Posterior vena cava (tissue), 2 donors: ENCODE data around the gene BCO2. TPM values are rescaled to one million over a fixed set of nuclear protein-coding genes. Genes with fewer than 3 reads are reported as not detected.

Experiments
- DNase-seq: peaks from one replicate; pipeline ENCODE4 v3.0.0-alpha.2; 2020; ENCODE audit warnings: low spot score
- intact Hi-C, 2 donors: fragments of 100-400 bp; cut with DNase I; formaldehyde crosslinking; loops; one replicate each; pipeline versions ENCODE4 v1.14.1 to v1.14.2; 2022 to 2023
- total RNA-seq, 2 donors: library from RNA; stranded (reverse); fragmentation: NEBNext Ultra II Directional; extraction: Animal tissue kit (Norgen Biotek cat#: 25700); gene quantifications; one replicate each; pipeline ENCODE4 v1.2.1, GENCODE V29; 2021
- donor health status: DM: yes; HTN: yes; CAD: no.
- donor health status: DM: yes; HTN: yes; CAD: no.

Gene BCO2
- total RNA-seq, 2 donors from 2014 or later = 3.8 TPM

DNA sequence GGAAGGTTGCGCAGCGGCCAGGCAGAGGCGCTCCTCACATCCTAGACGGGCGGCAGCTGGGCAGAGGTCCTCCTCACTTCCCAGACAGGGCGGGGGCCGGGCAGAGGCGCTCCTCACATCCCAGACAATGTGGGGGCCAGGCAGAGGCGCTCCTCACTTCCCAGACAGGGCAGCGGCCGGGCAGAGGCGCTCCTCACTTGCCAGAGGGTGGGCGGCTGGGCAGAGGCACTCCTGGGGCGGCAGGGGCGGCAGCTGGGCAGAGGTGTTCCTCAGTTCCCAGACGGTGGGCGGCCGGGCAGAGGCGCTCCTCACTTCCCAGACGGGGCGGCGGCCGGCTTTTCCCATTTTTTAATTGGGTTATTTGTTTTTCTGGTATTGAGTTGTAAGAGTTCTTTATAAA, 30.8 kb downstream of the BCO2 start:
- intact Hi-C loops = no loop called here
- no peak for DNase-seq

DNA sequence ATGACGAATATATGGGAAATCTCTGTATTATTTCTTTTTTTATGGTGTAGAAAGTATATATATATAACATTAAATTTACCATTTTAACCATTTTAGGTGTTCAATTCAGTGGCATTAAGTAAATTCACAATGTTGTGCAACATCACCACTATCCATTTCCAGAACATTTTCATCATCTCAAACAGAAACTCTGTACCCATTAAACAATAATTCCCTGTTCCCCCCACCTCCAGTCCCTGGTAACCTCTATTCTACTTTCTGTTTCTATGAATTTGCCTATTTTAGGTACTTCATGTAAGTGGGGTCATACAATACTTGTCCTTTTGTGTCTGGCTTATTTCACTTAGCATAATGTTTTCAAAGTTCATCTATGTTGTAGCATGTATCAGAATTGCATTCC, 35.6 kb downstream of the BCO2 start:
- no peak for DNase-seq
- intact Hi-C loops = loop anchor here in 1 of 2 donors (10.0 kb wide), 1 partner anchor 1084 kb away; no protein-coding TSS in a partner anchor

DNA sequence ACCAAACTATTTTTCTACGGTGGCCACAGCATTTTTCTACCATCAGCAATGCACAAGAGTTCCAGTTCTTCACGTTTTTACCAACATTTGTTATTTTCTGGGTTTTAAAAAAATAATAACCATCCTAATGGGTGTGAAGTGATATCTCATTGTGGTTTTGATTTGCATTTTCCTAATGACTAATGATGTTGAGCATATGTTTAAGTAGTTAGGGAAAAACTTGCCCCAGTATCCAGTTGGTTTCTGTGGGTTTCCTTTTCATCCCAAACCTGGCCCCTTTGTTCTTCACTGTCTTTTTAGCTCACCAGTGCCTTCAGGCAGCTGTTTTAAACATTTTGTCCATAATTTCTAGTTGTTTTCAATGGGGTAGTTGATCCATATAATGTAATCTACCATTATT, 36.2 kb downstream of the BCO2 start:
- no peak for DNase-seq
- intact Hi-C loops = loop anchor here in 1 of 2 donors (10.0 kb wide), 1 partner anchor 1083 kb away; no protein-coding TSS in a partner anchor

DNA sequence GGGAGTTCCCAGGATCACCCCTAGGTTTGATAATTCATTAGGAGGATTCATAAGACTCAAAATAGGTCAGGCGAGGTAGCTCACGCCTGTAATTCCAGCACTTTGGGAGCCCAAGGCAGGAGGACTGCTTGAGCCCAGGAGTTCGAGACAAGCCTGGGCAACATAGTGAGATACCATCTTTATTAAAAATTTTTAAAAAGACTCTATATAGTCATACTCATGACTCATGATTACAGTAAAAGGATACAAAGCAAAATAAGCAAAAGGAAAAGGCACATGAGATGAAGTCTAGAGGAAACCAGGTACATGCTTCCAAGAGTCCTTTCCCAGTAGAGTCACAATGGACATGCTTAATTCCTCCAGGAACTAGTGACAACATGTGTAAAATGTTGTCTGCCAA, 37.0 kb downstream of the BCO2 start:
- no peak for DNase-seq
- intact Hi-C loops = loop anchor here in 1 of 2 donors (10.0 kb wide), 1 partner anchor 1083 kb away; no protein-coding TSS in a partner anchor

DNA sequence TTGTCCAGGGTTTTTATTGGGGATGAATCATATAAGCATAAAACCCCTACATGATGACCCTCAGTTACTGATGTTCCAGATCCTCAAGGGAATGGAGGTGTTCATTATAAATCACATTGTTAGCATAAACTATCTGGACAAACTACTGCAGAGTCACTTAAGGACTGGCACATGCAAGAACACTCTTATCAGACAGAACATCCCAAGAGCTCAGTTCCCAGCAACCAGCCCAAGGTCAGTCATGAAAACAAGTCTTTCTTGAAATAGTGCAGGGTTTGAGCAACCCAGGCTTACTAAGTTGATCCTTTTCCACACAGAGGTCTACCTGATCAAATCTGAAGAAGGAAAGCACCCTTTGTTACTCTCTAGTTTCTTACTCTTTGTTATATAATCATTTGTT, 37.4 kb downstream of the BCO2 start:
- DNase-seq = no peak
- intact Hi-C loops = loop anchor here in 1 of 2 donors (10.0 kb wide), 1 partner anchor 1082 kb away; no protein-coding TSS in a partner anchor

DNA sequence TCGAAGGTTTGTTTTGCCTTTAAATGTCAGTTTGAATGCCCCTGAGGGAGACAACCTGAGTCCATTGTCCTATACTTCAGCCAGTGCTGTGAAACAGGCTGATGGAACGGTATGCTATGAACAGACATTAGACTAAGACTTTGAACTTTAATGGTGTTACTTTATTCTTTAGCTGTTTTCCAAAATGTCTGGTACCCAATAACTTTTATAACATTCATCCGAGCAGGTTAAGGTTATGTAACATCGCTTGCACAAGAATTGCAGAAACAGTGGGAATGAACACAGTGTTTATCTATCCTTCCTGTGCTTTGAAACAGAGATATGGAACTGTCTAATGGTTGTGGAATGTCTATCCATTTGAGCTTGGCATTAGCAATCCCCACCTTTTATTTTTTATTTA, 38.4 kb downstream of the BCO2 start:
- intact Hi-C loops = loop anchor here in 1 of 2 donors (10.0 kb wide), 1 partner anchor 1081 kb away; no protein-coding TSS in a partner anchor
- DNase-seq = no peak

DNA sequence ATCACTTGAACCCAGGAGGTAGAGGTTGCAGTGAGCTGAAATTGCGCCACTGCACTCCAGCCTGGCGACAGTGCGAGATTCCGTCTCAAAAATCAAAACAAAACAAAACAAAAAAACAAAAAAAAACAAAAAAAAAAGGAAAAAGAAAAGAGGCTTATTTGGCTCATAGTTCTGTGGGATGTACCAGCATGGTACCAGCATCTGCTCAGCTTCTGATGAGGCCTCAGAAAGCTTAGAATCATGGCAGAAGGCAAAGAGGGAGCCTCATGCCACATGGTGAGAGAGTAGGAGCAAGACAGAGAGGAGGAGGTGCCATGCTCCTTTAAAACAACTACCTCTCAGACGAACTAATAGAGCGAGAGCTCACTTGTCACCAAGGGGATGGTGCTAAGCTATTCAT, 40.3 kb downstream of the BCO2 start:
- no peak for DNase-seq
- intact Hi-C loops = loop anchor here (5.0 to 10.0 kb wide), 2 partner anchors 1079 to 1267 kb away; no protein-coding TSS in a partner anchor

DNA sequence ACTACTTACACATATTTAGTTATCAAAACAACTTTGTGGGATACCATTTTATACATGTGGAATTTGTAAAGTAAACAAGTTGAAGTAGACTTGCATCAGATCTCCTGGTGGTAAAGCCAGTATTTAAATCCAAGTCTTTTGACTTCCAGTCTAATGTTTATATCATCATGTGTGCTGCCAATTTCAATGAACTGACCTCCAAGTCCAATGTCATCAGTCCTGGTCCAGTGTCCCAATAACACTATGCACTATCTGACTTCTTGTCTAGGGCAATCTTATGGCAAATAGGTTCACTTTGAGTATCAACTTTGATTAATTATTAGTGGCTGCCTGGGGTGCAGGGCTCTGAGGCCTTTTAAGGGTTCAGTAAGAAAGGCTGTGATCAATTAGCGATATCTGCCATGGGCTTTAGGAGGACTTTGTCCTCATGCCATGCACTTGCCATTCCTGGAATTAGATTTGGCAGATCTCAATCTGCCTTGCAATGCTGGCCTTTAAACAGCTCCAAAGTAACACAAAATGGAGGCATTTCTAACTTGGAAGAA, 41.3 kb downstream of the BCO2 start:
- intact Hi-C loops = loop anchor here (5.0 to 10.0 kb wide), 2 partner anchors 1078 to 1266 kb away; no protein-coding TSS in a partner anchor

DNA sequence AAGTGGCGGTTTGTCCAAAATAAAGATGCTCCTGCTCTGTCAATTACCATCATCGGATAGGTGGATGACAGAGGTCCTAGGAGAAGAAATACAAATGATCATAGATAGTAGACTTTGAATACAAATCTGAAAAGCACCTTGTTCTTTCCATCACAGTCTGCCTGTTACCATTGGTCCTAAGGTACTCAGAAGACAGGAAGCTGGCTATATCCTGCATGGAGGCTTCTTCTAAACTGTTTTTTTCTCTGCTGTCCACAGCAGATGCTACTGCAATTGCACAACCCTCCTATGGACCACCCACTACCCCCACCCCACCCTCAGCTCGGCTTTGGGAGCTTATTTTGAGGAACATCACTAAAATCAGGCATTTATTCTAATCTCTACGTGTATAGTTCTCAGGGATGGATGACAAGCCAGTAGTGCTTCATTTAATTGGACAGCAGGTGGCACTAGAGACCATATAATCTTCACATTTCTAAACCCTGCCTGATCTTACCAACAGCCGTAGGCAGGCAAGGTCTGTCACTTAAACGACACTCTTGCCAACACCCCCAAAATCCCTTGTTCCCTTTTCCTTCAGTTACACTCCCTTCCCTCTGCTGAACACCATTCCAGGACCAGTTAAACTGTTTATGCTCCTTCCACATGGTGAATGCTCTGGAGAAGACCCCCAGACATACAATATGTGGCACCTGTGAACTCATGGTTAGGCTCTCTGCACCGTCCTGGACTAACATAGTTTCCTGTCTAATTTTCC, 44.3 kb downstream of the BCO2 start:
- no peak for DNase-seq
- intact Hi-C loops = loop anchor here (2.0 to 10.0 kb wide), 4 partner anchors 61 to 1263 kb away; no protein-coding TSS in a partner anchor

More for the DNA sequence above, 41.3 kb downstream of the BCO2 start:
- no peak for DNase-seq

DNA sequence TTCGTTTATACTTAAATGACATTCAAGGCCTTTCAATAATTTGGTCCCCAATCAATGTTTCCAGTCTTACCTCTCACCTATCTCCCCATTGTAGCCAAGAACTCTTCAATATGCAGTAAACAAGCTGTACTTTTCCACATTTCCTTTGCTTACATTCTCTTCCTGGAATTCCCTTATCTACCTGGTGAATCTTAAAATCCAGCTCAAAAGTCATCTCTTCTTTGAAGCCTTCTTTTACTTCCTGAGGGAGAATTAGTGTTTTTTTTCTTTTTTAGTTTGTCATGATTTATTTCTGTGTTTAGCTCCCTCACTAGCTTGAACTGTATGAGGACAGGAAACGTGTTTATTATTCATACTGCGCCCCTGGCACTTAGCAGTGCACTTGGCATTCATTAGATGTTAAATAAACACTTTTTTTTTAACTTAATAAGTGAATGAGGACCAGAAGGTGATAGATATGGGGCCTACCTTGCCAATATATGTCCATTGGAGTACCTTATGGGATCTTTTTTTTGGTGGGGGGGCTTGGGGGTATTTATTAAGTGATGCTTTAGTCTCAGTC, 46.0 kb downstream of the BCO2 start:
- no peak for DNase-seq
- intact Hi-C loops = loop anchor here in 1 of 2 donors (5.0 kb wide), 1 partner anchor 61 kb away; no protein-coding TSS in a partner anchor

DNA sequence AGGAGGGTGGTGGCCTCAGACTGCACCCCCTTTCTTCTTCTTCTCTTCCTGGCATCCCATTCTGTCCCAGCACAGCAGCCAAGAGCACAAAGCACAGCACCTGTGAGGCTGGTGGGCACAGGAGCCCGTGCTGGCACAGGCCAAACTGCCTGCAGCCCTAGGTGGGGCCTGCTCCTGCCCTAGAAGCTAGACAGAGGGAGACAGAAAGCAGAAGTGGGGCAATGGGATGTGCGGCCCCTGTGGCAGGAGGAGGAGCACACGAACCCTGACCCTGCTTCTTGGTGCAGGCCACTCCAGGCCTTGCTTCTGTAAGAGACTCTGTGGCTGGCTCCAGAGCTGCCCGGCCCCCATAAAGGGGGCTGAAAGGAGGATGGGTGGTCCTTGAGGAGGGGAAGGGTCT, 47.0 kb downstream of the BCO2 start:
- intact Hi-C loops = loop anchor here in 1 of 2 donors (5.0 kb wide), 1 partner anchor 60 kb away; no protein-coding TSS in a partner anchor
- no peak for DNase-seq

DNA sequence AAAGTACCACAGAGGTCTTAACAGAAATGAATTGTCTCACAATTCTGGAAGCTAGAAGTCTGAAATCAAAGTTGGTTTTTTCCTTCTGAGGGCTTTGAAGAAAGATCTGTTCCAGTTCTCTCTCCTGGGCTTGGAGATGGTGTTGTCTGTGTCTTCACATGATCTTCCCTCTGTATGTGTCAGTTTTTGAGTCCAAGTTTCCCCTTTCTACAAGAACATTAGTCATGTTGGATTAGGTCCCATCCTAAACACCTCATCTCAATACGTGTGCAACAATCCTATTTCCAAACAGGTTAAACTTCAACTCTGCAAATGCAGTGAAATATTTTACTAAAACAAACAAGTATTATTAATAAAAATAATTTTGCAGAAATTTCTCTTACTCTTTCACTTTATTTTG, 47.8 kb downstream of the BCO2 start:
- intact Hi-C loops = loop anchor here in 1 of 2 donors (5.0 kb wide), 1 partner anchor 59 kb away; no protein-coding TSS in a partner anchor

DNA sequence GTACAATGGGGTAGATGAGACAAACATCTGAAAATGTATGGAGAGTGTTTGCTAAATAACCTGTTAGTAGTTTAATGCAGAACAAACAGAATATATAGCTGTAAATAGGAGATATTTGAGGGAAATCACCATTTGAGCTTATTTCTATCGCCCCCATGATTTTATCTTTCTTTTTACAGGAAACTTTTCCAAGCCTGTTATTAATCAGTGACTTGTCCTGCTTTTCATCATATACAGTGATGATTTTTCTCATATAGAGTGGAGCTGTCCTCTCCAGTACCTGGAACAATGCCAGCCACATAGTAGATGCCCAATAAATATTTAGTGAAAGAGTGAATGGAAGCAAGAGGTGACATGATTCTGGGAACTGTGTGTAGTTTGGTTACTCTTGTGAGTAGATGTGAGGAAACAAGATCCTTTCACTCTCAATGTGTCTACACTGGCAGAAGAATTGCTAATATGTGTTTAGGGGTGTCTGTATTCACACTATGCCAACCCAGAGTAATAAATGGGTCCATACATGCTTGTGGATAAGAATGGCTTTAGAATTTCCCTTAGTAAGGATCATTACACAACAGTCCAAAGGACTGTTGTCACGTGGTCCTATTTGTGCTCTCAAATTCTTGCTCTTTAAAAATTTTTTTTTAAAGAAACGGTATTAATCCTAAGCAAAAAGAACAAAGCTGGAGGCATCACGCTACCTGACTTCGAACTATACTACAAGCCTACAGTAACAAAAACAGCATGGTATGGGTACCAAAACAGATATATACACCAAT, 48.6 kb downstream of the BCO2 start:
- intact Hi-C loops = loop anchor here in 1 of 2 donors (5.0 kb wide), 1 partner anchor 58 kb away; no protein-coding TSS in a partner anchor
- DNase-seq = no peak

More for the DNA sequence above, 47.8 kb downstream of the BCO2 start:
- no peak for DNase-seq

DNA sequence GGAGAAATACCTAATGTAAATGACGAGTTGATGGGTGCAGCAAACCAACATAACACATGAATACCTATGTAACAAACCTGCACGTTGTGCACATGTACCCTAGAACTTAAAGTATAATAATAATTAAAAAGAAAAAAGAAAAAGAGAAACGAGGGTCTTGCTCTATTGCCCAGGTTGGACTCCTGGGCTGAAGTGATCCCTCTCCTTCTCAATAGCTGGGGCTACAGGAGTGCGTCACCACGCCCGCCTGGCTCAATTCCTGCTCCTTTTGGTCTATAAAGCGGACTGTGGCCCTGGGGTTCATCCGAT, 50.4 kb downstream of the BCO2 start:
- DNase-seq = no peak
- intact Hi-C loops = no loop called here

DNA sequence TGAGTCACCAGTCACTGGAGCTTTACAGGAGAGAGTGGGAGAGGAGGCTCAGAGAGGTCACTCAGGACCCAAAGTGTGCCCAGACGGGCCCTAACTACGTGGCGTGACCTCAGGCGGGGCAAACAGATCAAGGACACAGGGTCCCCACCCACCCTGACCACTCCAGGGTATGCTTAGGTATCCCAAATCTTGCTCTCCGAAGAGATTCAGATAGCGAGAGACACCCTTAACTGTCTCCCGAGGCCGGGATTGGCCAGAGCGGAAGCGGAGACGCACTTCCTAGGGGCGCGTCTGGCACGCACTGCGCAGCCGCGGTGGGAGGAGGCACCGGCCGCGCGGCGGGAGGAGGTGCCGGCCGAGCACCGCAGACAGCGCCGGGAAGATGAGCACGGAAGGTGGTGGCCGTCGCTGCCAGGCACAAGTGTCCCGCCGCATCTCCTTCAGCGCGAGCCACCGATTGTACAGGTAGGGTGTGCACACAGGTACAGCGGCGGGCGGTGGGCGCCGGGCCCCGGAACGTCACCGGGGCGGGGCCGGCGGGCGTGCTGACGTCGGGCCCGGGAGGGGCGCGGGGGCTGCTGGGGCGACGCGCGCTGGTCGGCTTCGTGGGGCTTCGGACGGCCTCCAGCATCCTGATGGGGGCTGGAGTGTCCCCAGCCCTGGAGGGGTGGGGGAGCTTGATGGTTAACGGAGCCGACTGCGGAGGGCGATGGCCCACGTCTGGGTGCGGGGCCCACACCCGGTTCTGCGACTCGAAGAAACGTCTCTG, 50.9 kb downstream of the BCO2 start, which contains the start of gene PTS:
PTS (plus strand) TSS at position 367 of the 769 bp plus-strand sequence; CDS start at position 383, 16 bp downstream.
- DNase-seq = peak; percentile 97
- intact Hi-C loops = no loop called here

DNA sequence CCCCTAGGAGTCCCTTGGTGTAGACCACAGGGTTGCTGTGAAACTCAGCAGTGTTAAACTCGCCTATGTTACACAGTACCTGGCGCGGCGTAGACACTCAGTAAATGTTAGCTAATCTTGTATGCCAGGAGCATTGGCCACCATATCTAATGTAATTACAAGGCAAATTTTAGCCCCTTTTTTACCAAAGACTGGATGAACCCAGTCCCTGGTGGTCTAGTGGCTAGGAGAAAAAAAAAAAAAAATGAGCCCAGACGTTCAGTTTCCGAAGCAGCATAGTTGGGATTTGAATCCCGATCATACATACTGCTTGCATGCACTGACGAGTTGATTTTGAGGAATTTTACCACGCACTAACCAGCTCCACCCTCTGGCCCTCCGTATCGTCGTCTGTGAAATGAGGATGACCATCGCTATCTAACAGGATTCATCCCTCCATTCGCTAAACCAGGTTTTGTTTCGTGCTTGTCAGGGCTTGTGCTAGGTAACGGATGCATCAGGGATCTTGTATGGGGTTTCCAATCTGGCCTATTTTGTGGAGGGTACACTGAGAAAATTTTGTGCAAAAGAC, 51.6 kb downstream of the BCO2 start:
- intact Hi-C loops = no loop called here
- DNase-seq = no peak

DNA sequence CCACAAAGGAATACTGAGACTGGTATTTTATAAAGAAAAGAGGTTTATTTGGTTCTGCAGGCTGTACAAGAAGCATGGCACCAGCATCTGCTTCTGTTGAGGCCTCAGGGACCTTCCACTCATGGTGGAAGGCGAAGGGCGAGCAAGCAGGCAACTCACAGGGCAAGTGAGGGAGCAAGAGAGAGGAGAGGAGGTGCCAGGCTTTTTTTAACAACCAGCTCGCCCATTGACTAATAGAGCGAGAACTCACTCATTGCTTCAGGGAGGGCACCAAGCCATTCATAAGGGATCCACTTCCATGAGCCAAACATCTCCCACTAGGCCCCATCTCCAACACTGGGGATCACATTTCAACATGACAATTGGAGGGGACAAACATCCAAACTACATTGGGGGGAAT, 52.2 kb downstream of the BCO2 start:
- no peak for DNase-seq
- intact Hi-C loops = no loop called here

DNA sequence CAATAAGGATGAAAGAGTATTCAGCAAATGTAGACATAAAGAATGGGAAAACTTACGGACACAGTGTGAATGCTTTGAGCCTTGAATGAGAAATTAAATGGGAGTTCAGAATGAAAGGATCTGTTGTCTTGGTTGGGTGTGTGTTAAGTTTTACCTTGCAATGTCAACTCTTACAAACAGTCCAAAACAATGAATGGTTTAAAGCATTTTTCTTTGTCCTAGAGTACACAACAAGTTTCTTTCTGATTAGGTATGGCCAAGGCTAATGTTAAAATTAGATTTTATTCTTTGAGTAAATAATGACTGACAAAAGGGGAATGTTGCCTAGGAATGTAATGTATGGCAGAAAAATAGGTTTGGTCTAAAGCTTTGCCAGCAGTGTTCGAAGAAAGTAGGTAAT, 53.4 kb downstream of the BCO2 start:
- no peak for DNase-seq
- intact Hi-C loops = no loop called here
